GM23338 (cell line): Measurements from ENCODE around the gene MAP2K2.

Experiments
- CTCF ChIP-seq, 2 experiments: fragments of 200-600 bp in 1 of 2; sonication (generic) in 1 of 2; conservative IDR thresholded peaks; 2 replicates each; pipeline versions ENCODE4 v1.5.1 to v1.6.1; 2016 to 2017; ENCODE audit warnings: antibody characterized with exemption in 2 of 2, low read depth in 2 of 2, mild to moderate bottlenecking in 2 of 2, moderate library complexity in 1 of 2
- EZH2 ChIP-seq: fragments of 200-600 bp; sonication (generic); IDR thresholded peaks from one replicate; pipeline ENCODE4 v1.8.0; 2017; ENCODE audit warnings: antibody characterized with exemption, mild to moderate bottlenecking, low read depth; ENCODE audit not compliant: unreplicated experiment
- EZH2phosphoT487 ChIP-seq: fragments of 200-600 bp; sonication (generic); IDR thresholded peaks from one replicate; pipeline ENCODE4 v1.8.1; 2018; ENCODE audit warnings: antibody characterized with exemption; ENCODE audit not compliant: unreplicated experiment
- JUNB ChIP-seq: IDR thresholded peaks from one replicate; pipeline ENCODE4 v1.6.1; 2016; ENCODE audit warnings: antibody characterized with exemption; ENCODE audit not compliant: unreplicated experiment
- NANOG ChIP-seq: IDR thresholded peaks from 2 replicates; pipeline ENCODE4 v1.6.1; 2016; ENCODE audit warnings: antibody characterized with exemption, borderline replicate concordance
- ZNF331 ChIP-seq: fragments of 250-450 bp; sonication (Bioruptor Pico); IDR thresholded peaks from 2 replicates; pipeline ENCODE4 v1.5.0; 2020; ENCODE audit warnings: low read depth, mild to moderate bottlenecking, moderate library complexity
- TF ChIP-seq, protein P1 (sequence below): IDR thresholded peaks from one replicate; pipeline ENCODE4 v1.6.1; 2018; ENCODE audit warnings: antibody characterized with exemption; ENCODE audit not compliant: unreplicated experiment

- no peak for TF ChIP-seq EZH2
- peak; percentile 66 to 75 for TF ChIP-seq CTCF (conservative IDR thresholded peaks at IDR 0.05; ENCODE audit: low read depth in 2 of 2)
- TF ChIP-seq, protein P1, sequence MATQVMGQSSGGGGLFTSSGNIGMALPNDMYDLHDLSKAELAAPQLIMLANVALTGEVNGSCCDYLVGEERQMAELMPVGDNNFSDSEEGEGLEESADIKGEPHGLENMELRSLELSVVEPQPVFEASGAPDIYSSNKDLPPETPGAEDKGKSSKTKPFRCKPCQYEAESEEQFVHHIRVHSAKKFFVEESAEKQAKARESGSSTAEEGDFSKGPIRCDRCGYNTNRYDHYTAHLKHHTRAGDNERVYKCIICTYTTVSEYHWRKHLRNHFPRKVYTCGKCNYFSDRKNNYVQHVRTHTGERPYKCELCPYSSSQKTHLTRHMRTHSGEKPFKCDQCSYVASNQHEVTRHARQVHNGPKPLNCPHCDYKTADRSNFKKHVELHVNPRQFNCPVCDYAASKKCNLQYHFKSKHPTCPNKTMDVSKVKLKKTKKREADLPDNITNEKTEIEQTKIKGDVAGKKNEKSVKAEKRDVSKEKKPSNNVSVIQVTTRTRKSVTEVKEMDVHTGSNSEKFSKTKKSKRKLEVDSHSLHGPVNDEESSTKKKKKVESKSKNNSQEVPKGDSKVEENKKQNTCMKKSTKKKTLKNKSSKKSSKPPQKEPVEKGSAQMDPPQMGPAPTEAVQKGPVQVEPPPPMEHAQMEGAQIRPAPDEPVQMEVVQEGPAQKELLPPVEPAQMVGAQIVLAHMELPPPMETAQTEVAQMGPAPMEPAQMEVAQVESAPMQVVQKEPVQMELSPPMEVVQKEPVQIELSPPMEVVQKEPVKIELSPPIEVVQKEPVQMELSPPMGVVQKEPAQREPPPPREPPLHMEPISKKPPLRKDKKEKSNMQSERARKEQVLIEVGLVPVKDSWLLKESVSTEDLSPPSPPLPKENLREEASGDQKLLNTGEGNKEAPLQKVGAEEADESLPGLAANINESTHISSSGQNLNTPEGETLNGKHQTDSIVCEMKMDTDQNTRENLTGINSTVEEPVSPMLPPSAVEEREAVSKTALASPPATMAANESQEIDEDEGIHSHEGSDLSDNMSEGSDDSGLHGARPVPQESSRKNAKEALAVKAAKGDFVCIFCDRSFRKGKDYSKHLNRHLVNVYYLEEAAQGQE, result no peak
- TF ChIP-seq JUNB, result no peak
- TF ChIP-seq ZNF331 (CRISPR knock-in tag), result no peak
- TF ChIP-seq NANOG, result no peak
- TF ChIP-seq EZH2phosphoT487, result no peak
Observed at GRCh38 chr19:4140237-4140711, 16.4 kb upstream of the MAP2K2 start.
